Mucosa of descending colon (tissue), 3 donors: ENCODE data around the gene SPTBN4. TPM values are rescaled to one million over a fixed set of nuclear protein-coding genes. Genes with fewer than 3 reads are reported as not detected.

Experiments
- ATAC-seq: fragments of 200-7000 bp; cut with Tn5 transposase; one replicate; pipeline ENCODE4 v1.9.1; 2020; ENCODE audit warnings: mild to moderate bottlenecking, moderate library complexity
- DNase-seq, 3 donors: peaks; one replicate each; pipeline ENCODE4 v3.0.0-alpha.2; 2020
- H3K36me3 ChIP-seq: fragments of 200-600 bp; one replicate; pipeline ENCODE4 v1.8.0; 2021; ENCODE audit warnings: low read depth, mild to moderate bottlenecking
- H3K4me1 ChIP-seq: fragments of 200-600 bp; one replicate; pipeline ENCODE4 v1.8.0; 2021; ENCODE audit warnings: low read depth, mild to moderate bottlenecking
- H3K4me3 ChIP-seq: fragments of 200-600 bp; one replicate; pipeline ENCODE4 v1.8.0; 2021; ENCODE audit warnings: mild to moderate bottlenecking
- H3K9me3 ChIP-seq: fragments of 200-600 bp; one replicate; pipeline ENCODE4 v1.8.0; 2021; ENCODE audit warnings: mild to moderate bottlenecking
- intact Hi-C, 2 donors: fragments of 100-400 bp; cut with DNase I in 1 of 2; cut with micrococcal nuclease in 1 of 2; formaldehyde crosslinking; loops; one replicate each; pipeline versions ENCODE4 v1.11.0 to v1.11.1; 2022; cut with DNase I, micrococcal nuclease
- total RNA-seq, 3 donors: library from RNA; stranded (reverse); fragmentation: NEBNext Ultra II Directional in 2 of 3; extraction: Animal tissue kit (Norgen Biotek cat#: 25700) in 2 of 3; gene quantifications; one replicate each; pipeline versions ENCODE4 v1.2.1 to v1.2.4, GENCODE V29; 2021 to 2023
- TF ChIP-seq, protein P1 (sequence below): fragments of 200-600 bp; IDR thresholded peaks from one replicate; pipeline ENCODE4 v1.8.0; 2022; ENCODE audit warnings: antibody characterized with exemption, mild to moderate bottlenecking
- donor health status: DM: no; HTN: no; CAD: no; lungs with moderate emphysema.
- donor health status: DM: no; HTN: no; CAD: no.
- donor health status: DM: no; HTN: yes; CAD: no.

SPTBN4 gene
- total RNA-seq, 3 donors from 2014 or later: 0.29 to 4.1 (median 0.82) TPM

DNA sequence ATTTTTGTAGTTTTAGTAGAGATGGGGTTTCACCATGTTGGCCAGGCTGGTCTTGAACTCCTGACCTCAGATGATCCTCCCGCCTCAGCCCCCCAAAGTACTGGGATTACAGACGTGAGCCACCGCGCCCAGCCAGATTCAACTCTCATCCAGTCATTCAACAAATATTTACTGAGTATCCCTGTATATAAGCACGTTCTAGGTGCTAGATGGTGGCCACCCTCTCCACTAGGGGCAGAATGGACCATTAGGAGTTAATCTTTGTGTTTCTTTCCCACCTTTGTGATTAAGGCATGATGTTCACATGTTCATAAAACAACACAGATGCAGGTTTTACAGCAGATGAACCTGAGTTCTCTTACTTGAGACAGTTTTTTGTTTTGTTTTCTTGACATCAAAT is 117.2 kb downstream of the SPTBN4 start:
- Histone ChIP-seq H3K36me3 (no peaks in the 10 kb centered on the region), H3K4me3 (no peak overlapping the region), H3K9me3 (no peaks in the 10 kb centered on the region), H3K4me1 (no peaks in the 10 kb centered on the region)
- ATAC-seq (no peak), DNase-seq (no peak)
- intact Hi-C loops: no loop called here
- TF ChIP-seq, protein P1, sequence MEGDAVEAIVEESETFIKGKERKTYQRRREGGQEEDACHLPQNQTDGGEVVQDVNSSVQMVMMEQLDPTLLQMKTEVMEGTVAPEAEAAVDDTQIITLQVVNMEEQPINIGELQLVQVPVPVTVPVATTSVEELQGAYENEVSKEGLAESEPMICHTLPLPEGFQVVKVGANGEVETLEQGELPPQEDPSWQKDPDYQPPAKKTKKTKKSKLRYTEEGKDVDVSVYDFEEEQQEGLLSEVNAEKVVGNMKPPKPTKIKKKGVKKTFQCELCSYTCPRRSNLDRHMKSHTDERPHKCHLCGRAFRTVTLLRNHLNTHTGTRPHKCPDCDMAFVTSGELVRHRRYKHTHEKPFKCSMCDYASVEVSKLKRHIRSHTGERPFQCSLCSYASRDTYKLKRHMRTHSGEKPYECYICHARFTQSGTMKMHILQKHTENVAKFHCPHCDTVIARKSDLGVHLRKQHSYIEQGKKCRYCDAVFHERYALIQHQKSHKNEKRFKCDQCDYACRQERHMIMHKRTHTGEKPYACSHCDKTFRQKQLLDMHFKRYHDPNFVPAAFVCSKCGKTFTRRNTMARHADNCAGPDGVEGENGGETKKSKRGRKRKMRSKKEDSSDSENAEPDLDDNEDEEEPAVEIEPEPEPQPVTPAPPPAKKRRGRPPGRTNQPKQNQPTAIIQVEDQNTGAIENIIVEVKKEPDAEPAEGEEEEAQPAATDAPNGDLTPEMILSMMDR: no peak

GRCh38 chr19:40585241-40585981 is 118.6 kb downstream of the SPTBN4 start:
- Histone ChIP-seq H3K4me1 (no peaks in the 10 kb centered on the region), H3K36me3 (no peaks in the 10 kb centered on the region), H3K9me3 (no peaks in the 10 kb centered on the region), H3K4me3 (no peak overlapping the region)
- no peak for DNase-seq
- intact Hi-C loops: no loop called here
- no peak for ATAC-seq
- TF ChIP-seq, protein P1: no peak

DNA sequence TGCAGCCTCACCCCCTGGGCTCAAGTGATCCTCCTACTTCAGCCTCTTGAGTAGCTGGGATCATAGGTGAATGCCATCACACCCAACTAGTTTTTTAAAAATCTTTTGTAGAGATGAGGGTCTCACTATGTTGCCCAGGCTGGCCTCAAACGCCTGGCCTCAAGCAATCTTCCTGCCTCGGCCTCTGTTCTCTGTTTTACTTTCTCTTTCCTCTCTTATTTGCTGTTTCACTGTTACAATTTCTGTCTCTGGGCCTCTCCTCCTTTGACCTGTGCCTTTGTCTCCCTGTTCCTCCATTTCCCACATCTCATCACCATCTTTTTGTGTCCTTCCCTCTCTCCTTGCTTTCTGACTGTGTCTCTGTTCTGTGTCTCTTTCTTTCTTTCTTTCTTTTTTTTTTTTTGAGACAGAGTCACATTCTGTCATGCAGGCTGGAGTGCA is 119.2 kb downstream of the SPTBN4 start:
- Histone ChIP-seq H3K9me3 (no peaks in the 10 kb centered on the region), H3K36me3 (no peaks in the 10 kb centered on the region), H3K4me3 (no peak overlapping the region), H3K4me1 (no peaks in the 10 kb centered on the region)
- TF ChIP-seq, protein P1: no peak
- ATAC-seq (no peak), DNase-seq (no peak)
- intact Hi-C loops: no loop called here

- no peaks in the 10 kb centered on the region for H3K4me1 ChIP-seq
- no peak overlapping the region for H3K4me3 ChIP-seq
- H3K9me3 ChIP-seq: no peaks in the 10 kb centered on the region
- intact Hi-C loops: no loop called here
- TF ChIP-seq, protein P1: no peak
- no peak for DNase-seq
- no peak for ATAC-seq
- H3K36me3 ChIP-seq: no peaks in the 10 kb centered on the region
These were observed 119.8 kb downstream of the SPTBN4 start for GRCh38 chr19:40586611-40587010.

DNA sequence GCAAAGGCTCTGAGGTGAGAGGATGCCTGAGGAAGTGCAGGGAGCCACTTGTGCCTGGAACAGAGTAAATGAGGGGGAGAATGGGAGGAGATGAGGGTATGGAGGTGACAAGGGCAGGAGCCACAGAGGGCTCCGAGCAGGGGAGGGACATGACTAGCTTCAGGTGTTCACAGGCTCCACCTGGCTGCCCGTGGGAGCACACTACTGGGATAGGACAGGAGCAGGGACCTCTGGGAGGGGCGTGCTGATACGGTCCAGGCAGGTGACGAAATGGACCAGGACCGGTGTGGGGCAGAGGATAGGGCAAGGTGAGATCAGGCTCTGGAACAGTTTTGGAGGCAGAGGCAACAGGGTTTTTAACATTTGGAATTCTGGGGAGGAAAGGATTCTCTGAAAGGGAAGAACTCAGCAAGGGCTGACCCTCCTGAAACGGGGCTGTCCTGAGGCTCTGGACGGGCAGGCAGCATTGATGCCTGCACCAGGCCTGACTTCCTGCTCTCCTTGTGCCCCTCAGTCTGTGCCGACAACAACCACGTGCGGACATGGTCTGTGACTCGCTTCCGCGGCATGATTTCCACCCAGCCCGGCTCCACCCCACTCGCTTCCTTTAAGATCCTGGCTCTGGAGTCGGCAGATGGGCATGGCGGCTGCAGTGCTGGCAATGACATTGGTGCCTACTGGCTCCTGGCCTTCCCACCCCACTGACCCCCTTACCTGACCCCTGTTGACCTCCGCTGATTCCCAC is 121.5 kb downstream of the SPTBN4 start:
- DNase-seq (no peak), ATAC-seq (no peak)
- Histone ChIP-seq H3K36me3 (no peaks in the 10 kb centered on the region), H3K4me3 (no peak overlapping the region), H3K4me1 (no peaks in the 10 kb centered on the region), H3K9me3 (no peaks in the 10 kb centered on the region)
- TF ChIP-seq, protein P1: no peak
- intact Hi-C loops: no loop called here
